ENCODE measurements around the gene PTPRE. TPM values are rescaled to one million over a fixed set of nuclear protein-coding genes. Genes with fewer than 3 reads are reported as not detected.

The PTPRE gene
- polyA plus RNA-seq, 1 donor from 2014 or later: 4.1 TPM

GRCh38 chr10:128043259-128044045 is 136.5 kb downstream of the PTPRE start:
- Histone ChIP-seq H3K9me3 (ENCODE audit: low read length) (no peaks in the 10 kb centered on the region), H3K4me3 (ENCODE audit: low read length) (no peak overlapping the region), H3K4me2 (ENCODE audit: low read length) (no peak overlapping the region), H3K79me2 (replicated peaks; ENCODE audit: insufficient read depth, low read length) (no peaks in the 10 kb centered on the region), H3K9ac (ENCODE audit: low read length) (no peak overlapping the region), H3K36me3 (ENCODE audit: insufficient read depth, low read length) (no peaks in the 10 kb centered on the region), H3F3A (ENCODE audit: insufficient read depth, low read length, poor library complexity, severe bottlenecking) (no peaks in the 10 kb centered on the region), H3K27me3 (ENCODE audit: insufficient read depth, low read depth, low read length) (no peaks in the 10 kb centered on the region), H4K20me1 (ENCODE audit: insufficient read depth) (no peaks in the 10 kb centered on the region), H2AFZ (ENCODE audit: low read depth, low read length) (no peak overlapping the region), H3K9me2 (ENCODE audit: insufficient read depth, low read length) (no peaks in the 10 kb centered on the region), H3K27ac (ENCODE audit: low read length) (no peak overlapping the region)
- TF ChIP-seq MXI1 (conservative IDR thresholded peaks at IDR 0.05; ENCODE audit: poor library complexity, severe bottlenecking): no peak
- TF ChIP-seq EZH2 (IDR thresholded peaks at IDR 0.05; ENCODE audit: borderline replicate concordance, insufficient read depth, low read length, poor library complexity, severe bottlenecking): no peak
- TF ChIP-seq, protein P1, sequence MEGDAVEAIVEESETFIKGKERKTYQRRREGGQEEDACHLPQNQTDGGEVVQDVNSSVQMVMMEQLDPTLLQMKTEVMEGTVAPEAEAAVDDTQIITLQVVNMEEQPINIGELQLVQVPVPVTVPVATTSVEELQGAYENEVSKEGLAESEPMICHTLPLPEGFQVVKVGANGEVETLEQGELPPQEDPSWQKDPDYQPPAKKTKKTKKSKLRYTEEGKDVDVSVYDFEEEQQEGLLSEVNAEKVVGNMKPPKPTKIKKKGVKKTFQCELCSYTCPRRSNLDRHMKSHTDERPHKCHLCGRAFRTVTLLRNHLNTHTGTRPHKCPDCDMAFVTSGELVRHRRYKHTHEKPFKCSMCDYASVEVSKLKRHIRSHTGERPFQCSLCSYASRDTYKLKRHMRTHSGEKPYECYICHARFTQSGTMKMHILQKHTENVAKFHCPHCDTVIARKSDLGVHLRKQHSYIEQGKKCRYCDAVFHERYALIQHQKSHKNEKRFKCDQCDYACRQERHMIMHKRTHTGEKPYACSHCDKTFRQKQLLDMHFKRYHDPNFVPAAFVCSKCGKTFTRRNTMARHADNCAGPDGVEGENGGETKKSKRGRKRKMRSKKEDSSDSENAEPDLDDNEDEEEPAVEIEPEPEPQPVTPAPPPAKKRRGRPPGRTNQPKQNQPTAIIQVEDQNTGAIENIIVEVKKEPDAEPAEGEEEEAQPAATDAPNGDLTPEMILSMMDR (IDR thresholded peaks at IDR 0.05; ENCODE audit: poor library complexity, severe bottlenecking): no peak
- no peak for TF ChIP-seq EP300 (conservative IDR thresholded peaks at IDR 0.05; ENCODE audit: poor library complexity, severe bottlenecking)
- TF ChIP-seq POLR2AphosphoS5 (IDR thresholded peaks at IDR 0.05): no peak
- no peak for TF ChIP-seq TAF1 (IDR thresholded peaks at IDR 0.05; ENCODE audit: low read depth)
- no peak for TF ChIP-seq SMC3 (conservative IDR thresholded peaks at IDR 0.05; ENCODE audit: poor library complexity)

DNA sequence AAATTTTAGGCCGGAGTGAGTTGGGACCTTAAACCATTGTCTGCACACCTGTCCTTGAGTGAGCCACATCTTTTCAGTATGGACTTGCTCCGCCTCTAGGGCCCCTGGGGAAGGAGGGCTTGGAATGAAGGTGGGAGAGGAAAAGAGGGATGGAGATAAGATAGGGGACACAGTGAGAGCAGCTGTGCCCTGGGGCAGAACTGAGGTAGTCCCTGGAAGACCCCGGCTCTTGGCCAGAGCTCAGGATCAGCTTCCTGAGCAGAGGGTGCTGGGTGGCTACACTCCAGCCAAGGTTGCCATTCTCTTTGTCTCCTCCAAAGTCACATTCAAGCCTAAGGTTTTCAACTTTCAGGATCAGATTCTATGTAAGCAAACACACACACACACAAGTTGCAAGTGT is 137.3 kb downstream of the PTPRE start:
- no peaks in the 10 kb centered on the region for H3K27me3 ChIP-seq (ENCODE audit: insufficient read depth, low read depth, low read length)
- H3F3A ChIP-seq (ENCODE audit: insufficient read depth, low read length, poor library complexity, severe bottlenecking): no peaks in the 10 kb centered on the region
- TF ChIP-seq REST (IDR thresholded peaks at IDR 0.05; ENCODE audit: borderline replicate concordance) (no peak), RAD21 (conservative IDR thresholded peaks at IDR 0.05) (no peak), MXI1 (conservative IDR thresholded peaks at IDR 0.05; ENCODE audit: poor library complexity, severe bottlenecking) (no peak), SMC3 (conservative IDR thresholded peaks at IDR 0.05; ENCODE audit: poor library complexity) (no peak), POLR2AphosphoS5 (IDR thresholded peaks at IDR 0.05) (no peak), EZH2 (IDR thresholded peaks at IDR 0.05; ENCODE audit: borderline replicate concordance, insufficient read depth, low read length, poor library complexity, severe bottlenecking) (no peak), EP300 (conservative IDR thresholded peaks at IDR 0.05; ENCODE audit: poor library complexity, severe bottlenecking) (no peak), TAF1 (IDR thresholded peaks at IDR 0.05; ENCODE audit: low read depth) (no peak)
- TF ChIP-seq, protein P1 (IDR thresholded peaks at IDR 0.05; ENCODE audit: poor library complexity, severe bottlenecking): no peak
- no peaks in the 10 kb centered on the region for H3K79me2 ChIP-seq (replicated peaks; ENCODE audit: insufficient read depth, low read length)
- no peak overlapping the region for H2AFZ ChIP-seq (ENCODE audit: low read depth, low read length)
- no peak overlapping the region for H3K4me3 ChIP-seq (ENCODE audit: low read length)
- H3K27ac ChIP-seq (ENCODE audit: low read length): no peak overlapping the region
- no peak overlapping the region for H3K4me2 ChIP-seq (ENCODE audit: low read length)
- no peak overlapping the region for H3K9ac ChIP-seq (ENCODE audit: low read length)
- H4K20me1 ChIP-seq (ENCODE audit: insufficient read depth): no peaks in the 10 kb centered on the region
- no peaks in the 10 kb centered on the region for H3K9me2 ChIP-seq (ENCODE audit: insufficient read depth, low read length)
- no peaks in the 10 kb centered on the region for H3K9me3 ChIP-seq (ENCODE audit: low read length)
- no peaks in the 10 kb centered on the region for H3K36me3 ChIP-seq (ENCODE audit: insufficient read depth, low read length)

Measured in neural cell (in vitro differentiated cells).